ENCODE measurements around the gene SHFL.

DNA sequence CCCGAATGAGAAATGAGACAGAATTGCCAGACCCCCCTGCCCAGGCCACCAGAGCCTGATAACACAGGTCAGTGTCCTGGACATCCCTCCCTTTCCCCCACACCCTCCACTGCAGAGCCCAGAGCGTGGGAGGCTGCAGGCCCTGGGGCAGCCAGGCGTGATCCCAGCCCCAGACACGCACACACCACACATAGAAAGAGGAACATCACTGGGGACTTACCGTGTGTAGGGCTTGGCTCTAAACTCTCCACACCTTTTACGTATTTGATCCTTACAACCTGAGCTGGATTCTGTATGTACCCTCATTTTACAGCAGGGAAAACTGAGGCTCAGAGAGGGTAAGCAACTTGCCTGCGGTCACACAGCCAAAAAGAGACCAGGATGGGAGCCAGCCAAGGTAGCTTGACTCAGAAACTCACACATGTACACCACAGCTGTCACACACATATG is 16.7 kb downstream of the SHFL start:
- TF ChIP-seq, protein P1, sequence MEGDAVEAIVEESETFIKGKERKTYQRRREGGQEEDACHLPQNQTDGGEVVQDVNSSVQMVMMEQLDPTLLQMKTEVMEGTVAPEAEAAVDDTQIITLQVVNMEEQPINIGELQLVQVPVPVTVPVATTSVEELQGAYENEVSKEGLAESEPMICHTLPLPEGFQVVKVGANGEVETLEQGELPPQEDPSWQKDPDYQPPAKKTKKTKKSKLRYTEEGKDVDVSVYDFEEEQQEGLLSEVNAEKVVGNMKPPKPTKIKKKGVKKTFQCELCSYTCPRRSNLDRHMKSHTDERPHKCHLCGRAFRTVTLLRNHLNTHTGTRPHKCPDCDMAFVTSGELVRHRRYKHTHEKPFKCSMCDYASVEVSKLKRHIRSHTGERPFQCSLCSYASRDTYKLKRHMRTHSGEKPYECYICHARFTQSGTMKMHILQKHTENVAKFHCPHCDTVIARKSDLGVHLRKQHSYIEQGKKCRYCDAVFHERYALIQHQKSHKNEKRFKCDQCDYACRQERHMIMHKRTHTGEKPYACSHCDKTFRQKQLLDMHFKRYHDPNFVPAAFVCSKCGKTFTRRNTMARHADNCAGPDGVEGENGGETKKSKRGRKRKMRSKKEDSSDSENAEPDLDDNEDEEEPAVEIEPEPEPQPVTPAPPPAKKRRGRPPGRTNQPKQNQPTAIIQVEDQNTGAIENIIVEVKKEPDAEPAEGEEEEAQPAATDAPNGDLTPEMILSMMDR (conservative IDR thresholded peaks at IDR 0.05; ENCODE audit: low read depth, low read length), result no peak
- no peak for TF ChIP-seq POLR2A (IDR thresholded peaks at IDR 0.05; ENCODE audit: low read depth, low read length)
- no peak for TF ChIP-seq CEBPB (IDR thresholded peaks at IDR 0.05; ENCODE audit: low read depth, low read length)
- no peak for TF ChIP-seq RFX5 (IDR thresholded peaks at IDR 0.05; ENCODE audit: low read depth, low read length)

Measured in IMR-90 (cell line).